HG02840 (cell line): Measurements from ENCODE around the gene DNAJC13.

Experiments
- ATAC-seq: cut with Tn5 transposase; IDR thresholded peaks from one replicate; pipeline ENCODE4 v1.9.1; 2021; ENCODE audit warnings: mild to moderate bottlenecking, moderate library complexity, moderate number of reproducible peaks; ENCODE audit not compliant: unreplicated experiment, low FRiP score

DNAJC13 gene

DNA sequence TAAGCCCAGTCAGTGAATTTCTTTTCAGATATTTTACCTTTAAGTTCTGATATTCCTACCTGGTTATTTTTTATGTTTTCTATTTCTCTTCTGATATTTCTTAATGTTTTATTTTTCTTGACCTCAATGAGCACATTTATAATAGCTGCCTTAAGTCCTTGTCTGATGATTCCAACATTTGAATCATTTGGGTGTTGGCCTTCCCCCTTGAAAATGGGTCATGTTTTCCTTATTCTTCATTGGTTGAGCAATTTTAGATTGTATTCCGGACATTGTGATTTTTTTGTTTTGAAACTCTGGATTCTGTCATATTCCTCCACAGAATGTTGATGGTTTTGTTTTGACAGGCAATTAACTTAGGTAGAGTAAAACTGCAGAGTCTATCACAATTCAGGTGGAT, 170.1 kb downstream of the DNAJC13 start:
- no peak for ATAC-seq
